Measurements from ENCODE around the gene FERMT3.

FERMT3 gene

GRCh38 chr11:64260147-64260708 lies 53.7 kb downstream of the FERMT3 start:
- no peaks in the 10 kb centered on the region for H3K27me3 ChIP-seq (ENCODE audit: insufficient read depth, low read length)
- H3K79me1 ChIP-seq (ENCODE audit: low read length): peaks cover 14% of the 10 kb centered on the region
- H2BK5ac ChIP-seq (ENCODE audit: low read depth, low read length, poor library complexity): no peak overlapping the region
- H4K91ac ChIP-seq (ENCODE audit: low read depth, low read length): no peak overlapping the region
- H3K23ac ChIP-seq (ENCODE audit: low read length): no peak overlapping the region
- H2AFZ ChIP-seq (ENCODE audit: insufficient read depth, low read length, poor library complexity): no peak overlapping the region
- no peak overlapping the region for H3K4me3 ChIP-seq (ENCODE audit: low read depth, low read length)
- H3K27ac ChIP-seq (ENCODE audit: low read depth, low read length): no peak overlapping the region
- peaks cover 75 to 83% of the 10 kb centered on the region in 2 experiments for H3K36me3 ChIP-seq (ENCODE audit: control insufficient read depth in 1 of 2, insufficient read depth in 2 of 2, low read length in 2 of 2)
- H4K8ac ChIP-seq (ENCODE audit: low read depth, low read length): no peak overlapping the region
- H2BK12ac ChIP-seq (ENCODE audit: low read length): no peak overlapping the region
- H3K4ac ChIP-seq (ENCODE audit: low read depth, low read length): no peak overlapping the region
- H2BK120ac ChIP-seq (ENCODE audit: insufficient read depth, low read length, poor library complexity): no peak overlapping the region
- H2AK5ac ChIP-seq (ENCODE audit: low read length): no peak overlapping the region
- no CpG with 5 or more reads among the region's 6 CpGs for WGBS (ENCODE audit: extremely low coverage, insufficient coverage, insufficient read length)
- H3K14ac ChIP-seq (ENCODE audit: low read length): no peak overlapping the region
- no peak for DNase-seq
- peaks cover 23 to 28% of the 10 kb centered on the region in 2 experiments for H3K4me1 ChIP-seq (ENCODE audit: control insufficient read depth in 1 of 2, insufficient read depth in 2 of 2, low read length in 2 of 2)
- no peak overlapping the region for H3K4me2 ChIP-seq (ENCODE audit: low read length)
- no peaks in the 10 kb centered on the region for H3K79me2 ChIP-seq (ENCODE audit: control insufficient read depth, insufficient read depth, low read length, poor library complexity)
- H4K12ac ChIP-seq (ENCODE audit: low read depth, low read length): no peak overlapping the region
- peaks cover 4% of the 10 kb centered on the region for H3K9me3 ChIP-seq (ENCODE audit: insufficient read depth, low read depth, low read length)
- H3K9ac ChIP-seq (ENCODE audit: low read length): no peak overlapping the region
- H3K18ac ChIP-seq (ENCODE audit: low read length): no peak overlapping the region

- WGBS (ENCODE audit: extremely low coverage, insufficient coverage, insufficient read length): no CpG with 5 or more reads among the region's 18 CpGs
- peaks cover 4% of the 10 kb centered on the region for H3K9me3 ChIP-seq (ENCODE audit: insufficient read depth, low read depth, low read length)
- no peak overlapping the region for H3K23ac ChIP-seq (ENCODE audit: low read length)
- peaks cover 23 to 28% of the 10 kb centered on the region in 2 experiments for H3K4me1 ChIP-seq (ENCODE audit: control insufficient read depth in 1 of 2, insufficient read depth in 2 of 2, low read length in 2 of 2)
- no peak overlapping the region for H3K4ac ChIP-seq (ENCODE audit: low read depth, low read length)
- no peak overlapping the region for H2BK5ac ChIP-seq (ENCODE audit: low read depth, low read length, poor library complexity)
- no peak overlapping the region for H3K14ac ChIP-seq (ENCODE audit: low read length)
- H2AK5ac ChIP-seq (ENCODE audit: low read length): no peak overlapping the region
- no peak overlapping the region for H3K27ac ChIP-seq (ENCODE audit: low read depth, low read length)
- no peak overlapping the region for H4K12ac ChIP-seq (ENCODE audit: low read depth, low read length)
- no peak for DNase-seq
- H3K18ac ChIP-seq (ENCODE audit: low read length): no peak overlapping the region
- no peak overlapping the region for H2BK12ac ChIP-seq (ENCODE audit: low read length)
- H4K91ac ChIP-seq (ENCODE audit: low read depth, low read length): no peak overlapping the region
- no peaks in the 10 kb centered on the region for H3K27me3 ChIP-seq (ENCODE audit: insufficient read depth, low read length)
- peaks cover 75 to 84% of the 10 kb centered on the region in 2 experiments for H3K36me3 ChIP-seq (ENCODE audit: control insufficient read depth in 1 of 2, insufficient read depth in 2 of 2, low read length in 2 of 2)
- no peak overlapping the region for H3K4me2 ChIP-seq (ENCODE audit: low read length)
- no peaks in the 10 kb centered on the region for H3K79me2 ChIP-seq (ENCODE audit: control insufficient read depth, insufficient read depth, low read length, poor library complexity)
- no peak overlapping the region for H2BK120ac ChIP-seq (ENCODE audit: insufficient read depth, low read length, poor library complexity)
- H2AFZ ChIP-seq (ENCODE audit: insufficient read depth, low read length, poor library complexity): no peak overlapping the region
- no peak overlapping the region for H3K4me3 ChIP-seq (ENCODE audit: low read depth, low read length)
- no peak overlapping the region for H4K8ac ChIP-seq (ENCODE audit: low read depth, low read length)
- peaks cover 14% of the 10 kb centered on the region for H3K79me1 ChIP-seq (ENCODE audit: low read length)
- no peak overlapping the region for H3K9ac ChIP-seq (ENCODE audit: low read length)
Observed at GRCh38 chr11:64261556-64262080, 55.1 kb downstream of the FERMT3 start.

- Histone ChIP-seq H3K18ac (ENCODE audit: low read length) (peak overlapping the region; percentile 31), H3K27ac (ENCODE audit: low read depth, low read length) (peak overlapping the region; percentile 59), H4K91ac (ENCODE audit: low read depth, low read length) (peak overlapping the region; percentile 28), H2AFZ (ENCODE audit: insufficient read depth, low read length, poor library complexity) (no peak overlapping the region), H2BK120ac (ENCODE audit: insufficient read depth, low read length, poor library complexity) (no peak overlapping the region), H3K4me2 (ENCODE audit: low read length) (no peak overlapping the region), H3K36me3 (ENCODE audit: control insufficient read depth in 1 of 2, insufficient read depth in 2 of 2, low read length in 2 of 2) (peaks cover 77 to 85% of the 10 kb centered on the region in 2 experiments), H3K79me1 (ENCODE audit: low read length) (peaks cover 14% of the 10 kb centered on the region), H4K12ac (ENCODE audit: low read depth, low read length) (no peak overlapping the region), H3K14ac (ENCODE audit: low read length) (no peak overlapping the region), H2BK5ac (ENCODE audit: low read depth, low read length, poor library complexity) (no peak overlapping the region), H3K27me3 (ENCODE audit: insufficient read depth, low read length) (no peaks in the 10 kb centered on the region), H3K9ac (ENCODE audit: low read length) (no peak overlapping the region), H4K8ac (ENCODE audit: low read depth, low read length) (no peak overlapping the region), H3K4me3 (ENCODE audit: low read depth, low read length) (no peak overlapping the region), H3K9me3 (ENCODE audit: insufficient read depth, low read depth, low read length) (peaks cover 4% of the 10 kb centered on the region), H3K4ac (ENCODE audit: low read depth, low read length) (no peak overlapping the region), H2AK5ac (ENCODE audit: low read length) (peak overlapping the region; percentile 42), H2BK12ac (ENCODE audit: low read length) (peak overlapping the region; percentile 44), H3K23ac (ENCODE audit: low read length) (no peak overlapping the region), H3K4me1 (ENCODE audit: control insufficient read depth in 1 of 2, insufficient read depth in 2 of 2, low read length in 2 of 2) (peaks cover 23 to 28% of the 10 kb centered on the region in 2 experiments), H3K79me2 (ENCODE audit: control insufficient read depth, insufficient read depth, low read length, poor library complexity) (no peaks in the 10 kb centered on the region)
- WGBS (ENCODE audit: extremely low coverage, insufficient coverage, insufficient read length): no CpG with 5 or more reads among the region's 42 CpGs
- no peak for DNase-seq
Observed at GRCh38 chr11:64262271-64263002, 55.9 kb downstream of the FERMT3 start.

- Histone ChIP-seq H3K27me3 (ENCODE audit: insufficient read depth, low read length) (no peaks in the 10 kb centered on the region), H3K36me3 (ENCODE audit: control insufficient read depth in 1 of 2, insufficient read depth in 2 of 2, low read length in 2 of 2) (peaks cover 78 to 81% of the 10 kb centered on the region in 2 experiments), H4K91ac (ENCODE audit: low read depth, low read length) (peak overlapping the region; percentile 25), H4K8ac (ENCODE audit: low read depth, low read length) (peak overlapping the region; percentile 13), H3K79me1 (ENCODE audit: low read length) (peaks cover 14% of the 10 kb centered on the region), H3K27ac (ENCODE audit: low read depth, low read length) (peak overlapping the region; percentile 59), H2BK120ac (ENCODE audit: insufficient read depth, low read length, poor library complexity) (no peak overlapping the region), H2BK5ac (ENCODE audit: low read depth, low read length, poor library complexity) (no peak overlapping the region), H3K9me3 (ENCODE audit: insufficient read depth, low read depth, low read length) (peaks cover 4% of the 10 kb centered on the region), H3K23ac (ENCODE audit: low read length) (no peak overlapping the region), H3K18ac (ENCODE audit: low read length) (peak overlapping the region; percentile 55), H3K9ac (ENCODE audit: low read length) (no peak overlapping the region), H3K14ac (ENCODE audit: low read length) (peak overlapping the region; percentile 15), H3K4me2 (ENCODE audit: low read length) (no peak overlapping the region), H3K4ac (ENCODE audit: low read depth, low read length) (peak overlapping the region; percentile 1), H3K79me2 (ENCODE audit: control insufficient read depth, insufficient read depth, low read length, poor library complexity) (no peaks in the 10 kb centered on the region), H4K12ac (ENCODE audit: low read depth, low read length) (no peak overlapping the region), H3K4me1 (ENCODE audit: control insufficient read depth in 1 of 2, insufficient read depth in 2 of 2, low read length in 2 of 2) (peaks cover 28 to 33% of the 10 kb centered on the region in 2 experiments), H2AK5ac (ENCODE audit: low read length) (peak overlapping the region; percentile 10), H2AFZ (ENCODE audit: insufficient read depth, low read length, poor library complexity) (no peak overlapping the region), H2BK12ac (ENCODE audit: low read length) (peak overlapping the region; percentile 24), H3K4me3 (ENCODE audit: low read depth, low read length) (no peak overlapping the region)
- WGBS (ENCODE audit: extremely low coverage, insufficient coverage, insufficient read length): no CpG with 5 or more reads among the region's 29 CpGs
- no peak for DNase-seq
Observed at GRCh38 chr11:64263021-64263946, 56.8 kb downstream of the FERMT3 start.

Data from trophoblast cell (in vitro differentiated cells and primary cell).